SK-N-MC (cell line): ENCODE results near the gene CMTR1.

ENCODE experiments used
- DNase-seq: peaks from one replicate; pipeline ENCODE4 v3.0.0-alpha.2; 2011; ENCODE audit warnings: low read depth, low spot score
- H3K27ac ChIP-seq: fragments of 200-600 bp; sonication (generic); 2 replicates; pipeline ENCODE4 v1.5.1; 2016; ENCODE audit warnings: mixed run types
- H3K36me3 ChIP-seq: fragments of 200-600 bp; sonication (generic); 2 replicates; pipeline ENCODE4 v1.6.1; 2017; ENCODE audit warnings: antibody characterized with exemption, low read length, mixed read lengths; ENCODE audit not compliant: insufficient read depth
- H3K4me3 ChIP-seq: fragments of 200-600 bp; sonication (generic); 2 replicates; pipeline ENCODE4 v1.5.1; 2016
- H3K9ac ChIP-seq: fragments of 200-600 bp; sonication (generic); 2 replicates; pipeline ENCODE4 v1.8.0; 2017; ENCODE audit warnings: mixed run types, mixed read lengths; ENCODE audit not compliant: insufficient read length
- H3K9me3 ChIP-seq: fragments of 200-600 bp; sonication (generic); 2 replicates; pipeline ENCODE4 v1.6.1; 2017; ENCODE audit warnings: low read depth, mild to moderate bottlenecking, antibody characterized with exemption, low read length, moderate library complexity, mixed read lengths
- EZH2 ChIP-seq: fragments of 200-600 bp; sonication (generic); IDR thresholded peaks from one replicate; pipeline ENCODE4 v1.6.1; 2017; ENCODE audit warnings: antibody characterized with exemption
- FOXP2 ChIP-seq: optimal IDR thresholded peaks from 2 replicates; pipeline ENCODE3; 2011; ENCODE audit warnings: mild to moderate bottlenecking, moderate library complexity; ENCODE audit not compliant: insufficient read depth; ENCODE audit errors: extremely low read length, control extremely low read depth
- POLR2AphosphoS5 ChIP-seq: IDR thresholded peaks from 2 replicates; pipeline ENCODE4 v1.6.1; 2012; ENCODE audit warnings: mild to moderate bottlenecking, low read depth, low read length, borderline replicate concordance

CMTR1 gene

DNA sequence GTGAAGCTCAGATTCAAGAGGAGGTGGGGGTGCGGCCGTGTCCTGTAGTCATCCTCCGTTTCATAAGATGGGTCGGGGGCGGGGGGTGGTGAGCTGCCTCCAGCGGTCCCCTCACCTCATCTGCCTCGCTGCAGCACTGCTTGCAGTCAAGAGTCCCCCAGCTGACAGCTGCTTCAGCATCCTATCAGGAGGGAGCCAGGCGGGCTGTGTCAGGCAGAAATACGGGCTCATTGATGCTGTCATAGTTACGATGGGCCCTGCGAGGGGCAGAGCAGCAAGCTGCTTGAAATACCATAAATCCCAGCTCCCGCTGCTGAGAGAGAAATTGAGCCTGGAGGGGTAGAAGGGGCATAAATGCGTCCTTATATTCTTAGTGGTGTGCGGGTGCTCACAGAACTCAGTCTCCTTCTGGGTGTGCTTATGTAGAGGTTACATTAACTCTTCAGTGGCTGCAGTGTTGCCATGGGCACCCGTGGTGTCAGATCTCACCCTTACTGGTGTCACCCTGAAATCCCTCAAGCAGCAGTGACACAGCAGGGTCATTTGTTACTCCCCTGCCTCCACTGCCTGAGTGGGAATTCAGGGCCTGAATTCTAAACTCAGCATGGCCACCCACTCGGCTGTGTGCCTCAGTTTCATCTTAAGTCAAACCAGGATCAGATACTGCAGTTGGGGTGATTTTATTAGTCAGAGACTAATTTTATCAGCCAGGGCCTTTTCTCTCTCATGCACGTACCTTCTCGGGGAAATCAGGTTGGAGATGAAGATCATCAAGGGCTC, 44.8 kb downstream of the CMTR1 start:
- Histone ChIP-seq H3K9me3 (no peaks in the 10 kb centered on the region), H3K36me3 (peaks cover 25% of the 10 kb centered on the region; the same call in 1 of the 2 replicates), H3K27ac (no peak overlapping the region), H3K4me3 (no peak overlapping the region), H3K9ac (no peak overlapping the region)
- TF ChIP-seq FOXP2 (no peak), EZH2 (no peak), POLR2AphosphoS5 (no peak)
- DNase-seq: no peak

DNA sequence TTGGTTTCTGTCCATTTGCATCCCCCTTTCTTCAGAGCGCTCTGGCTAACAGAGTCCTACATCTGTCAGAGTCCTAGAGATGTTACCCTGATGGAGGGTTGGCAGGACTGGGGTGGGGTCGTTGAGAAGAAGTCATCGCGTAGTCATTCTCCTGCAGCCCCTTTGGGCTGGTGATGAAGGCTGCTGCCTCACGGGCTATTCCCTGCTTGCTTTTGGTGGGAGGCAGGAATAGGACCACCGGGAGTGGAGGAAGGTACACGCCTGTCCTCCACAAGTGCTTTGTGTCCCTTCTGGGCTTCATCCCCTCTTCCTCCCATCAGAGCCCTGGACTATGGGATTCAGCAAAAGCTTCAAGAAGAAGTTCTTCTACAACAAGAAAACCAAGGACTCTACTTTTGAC, 45.8 kb downstream of the CMTR1 start:
- Histone ChIP-seq H3K9ac (no peak overlapping the region), H3K27ac (no peak overlapping the region), H3K9me3 (no peaks in the 10 kb centered on the region), H3K4me3 (no peak overlapping the region), H3K36me3 (peaks cover 18% of the 10 kb centered on the region; the same call in 1 of the 2 replicates)
- no peak for TF ChIP-seq POLR2AphosphoS5
- TF ChIP-seq FOXP2: no peak
- no peak for TF ChIP-seq EZH2
- DNase-seq: no peak

GRCh38 chr6:37479266-37479854, 46.3 kb downstream of the CMTR1 start:
- DNase-seq: no peak
- H3K36me3 ChIP-seq: peaks cover 12% of the 10 kb centered on the region; the same call in 1 of the 2 replicates

DNA sequence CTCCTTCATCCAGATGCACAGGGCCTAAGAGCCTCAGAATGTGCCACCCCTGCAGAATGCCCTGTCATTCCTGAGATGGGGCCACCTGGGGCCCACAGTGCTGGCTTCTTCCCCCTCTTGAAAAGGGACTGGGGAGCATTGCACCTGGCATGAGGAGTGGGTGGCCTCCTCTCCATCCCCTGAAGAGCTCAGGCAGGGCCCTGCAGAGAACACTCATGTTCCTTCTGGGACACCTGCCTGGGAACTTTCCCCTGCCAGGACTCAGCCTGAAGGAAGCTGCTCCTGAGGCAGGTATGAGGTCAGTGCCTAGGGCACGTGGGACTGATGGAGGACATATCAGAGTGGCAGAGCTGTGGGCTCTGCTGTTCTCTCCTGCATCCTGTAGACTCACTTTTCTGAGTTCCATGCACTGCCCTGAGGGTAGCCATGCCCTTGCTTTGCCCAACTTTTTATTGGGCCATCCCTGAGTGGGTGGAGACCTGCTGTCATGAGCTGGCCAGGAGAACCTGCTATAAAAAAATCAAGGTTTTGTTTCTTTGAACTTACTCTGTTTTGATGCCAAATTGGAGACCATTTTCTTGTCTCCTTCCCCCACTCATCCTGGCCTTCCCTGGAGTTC, 47.2 kb downstream of the CMTR1 start:
- no peak for DNase-seq
- Histone ChIP-seq H3K36me3 (peaks cover 9% of the 10 kb centered on the region; the same call in 1 of the 2 replicates), H3K9ac (no peak overlapping the region), H3K27ac (no peak overlapping the region), H3K9me3 (no peaks in the 10 kb centered on the region), H3K4me3 (no peak overlapping the region)
- no peak for TF ChIP-seq FOXP2
- no peak for TF ChIP-seq EZH2

More at GRCh38 chr6:37479266-37479854, 46.3 kb downstream of the CMTR1 start:
- Histone ChIP-seq H3K9me3 (no peaks in the 10 kb centered on the region), H3K4me3 (no peak overlapping the region), H3K9ac (no peak overlapping the region), H3K27ac (no peak overlapping the region)
- TF ChIP-seq POLR2AphosphoS5: no peak
- TF ChIP-seq FOXP2: no peak
- no peak for TF ChIP-seq EZH2

GRCh38 chr6:37480951-37481534, 48.0 kb downstream of the CMTR1 start:
- no peak overlapping the region for H3K27ac ChIP-seq
- no peak overlapping the region for H3K4me3 ChIP-seq
- no peak for TF ChIP-seq POLR2AphosphoS5
- TF ChIP-seq FOXP2: no peak
- TF ChIP-seq EZH2: no peak
- no peaks in the 10 kb centered on the region for H3K9me3 ChIP-seq
- no peak for DNase-seq
- H3K36me3 ChIP-seq: peaks cover 9% of the 10 kb centered on the region; the same call in 1 of the 2 replicates
- no peak overlapping the region for H3K9ac ChIP-seq

GRCh38 chr6:37481711-37482605, 48.9 kb downstream of the CMTR1 start:
- Histone ChIP-seq H3K4me3 (no peak overlapping the region), H3K9ac (no peak overlapping the region), H3K27ac (no peak overlapping the region), H3K36me3 (peaks cover 9% of the 10 kb centered on the region; the same call in 1 of the 2 replicates), H3K9me3 (no peaks in the 10 kb centered on the region)
- no peak for DNase-seq
- TF ChIP-seq FOXP2 (no peak), EZH2 (no peak), POLR2AphosphoS5 (0 out of 2 replicates have a peak, but pooled peaks have one; percentile 9)

- no peak for DNase-seq
- Histone ChIP-seq H3K4me3 (no peak overlapping the region), H3K9me3 (no peaks in the 10 kb centered on the region), H3K9ac (no peak overlapping the region), H3K27ac (no peak overlapping the region), H3K36me3 (peaks cover 9% of the 10 kb centered on the region; the same call in 1 of the 2 replicates)
- TF ChIP-seq POLR2AphosphoS5 (no peak), EZH2 (no peak), FOXP2 (no peak)
Measured at GRCh38 chr6:37482606-37483251, 49.7 kb downstream of the CMTR1 start.
